ENCODE data around the gene NCOA4. TPM values are rescaled to one million over a fixed set of nuclear protein-coding genes. Genes with fewer than 3 reads are reported as not detected.
"Not testable (repeated sequence)": the region's sequence is repeated elsewhere in the genome, so short reads cannot be mapped to it uniquely, and the experiment has no call there.

The NCOA4 gene
- total and polyA plus RNA-seq, 2 of the 8 experiments (the other 6 are each of a cell fraction or from before 2014, with no cell fraction given) = 28.9 to 65.2 TPM

DNA sequence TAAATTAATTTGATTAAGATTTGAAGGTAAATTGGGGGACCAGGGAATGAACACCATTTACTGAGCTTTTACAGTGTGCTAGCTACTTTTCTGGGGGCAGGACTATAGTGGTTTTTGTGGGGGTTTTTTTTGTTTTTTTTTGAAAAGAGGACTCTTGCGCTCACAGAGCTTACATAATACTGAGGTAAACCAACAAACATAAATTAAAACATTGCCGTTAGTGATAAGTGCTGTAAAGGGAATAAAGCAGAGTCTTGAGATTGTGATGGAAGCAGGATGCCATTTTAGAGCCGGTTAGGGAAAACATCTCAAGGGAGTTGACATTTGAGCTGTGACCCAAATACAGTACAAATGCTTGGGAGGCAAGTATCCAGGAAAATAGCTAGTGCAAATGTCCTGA is 56.4 kb downstream of the NCOA4 start:
- Histone ChIP-seq H3K4me2 (ENCODE audit: insufficient read depth in 1 of 2, low read depth in 2 of 2, low read length in 2 of 2) (peak overlapping the region; percentile 63 to 84; a peak in 1 of 4 replicates), H3K79me2 (ENCODE audit: control insufficient read depth in 1 of 2, insufficient read depth in 2 of 2, low read length in 2 of 2) (peaks cover 12 to 65% of the 10 kb centered on the region in 2 experiments), H3K9ac (replicated peaks in 1 of 4; ENCODE audit: extremely low read depth in 1 of 4, low read depth in 3 of 4, low read length in 3 of 4) (peak overlapping the region in 1 of 4 experiments; percentile 34; a peak in 1 of 7 replicates)
- H2BK5ac ChIP-seq (ENCODE audit: low read depth, low read length); H3K4ac ChIP-seq (replicated peaks; ENCODE audit: insufficient read length, low read depth, low read length); H3K14ac ChIP-seq (ENCODE audit: insufficient read length); H2BK12ac ChIP-seq (ENCODE audit: low read depth, low read length); H4K91ac ChIP-seq (replicated peaks; ENCODE audit: insufficient read length, low read length); FAIRE-seq; H4K20me1 ChIP-seq (replicated peaks in 1 of 2; ENCODE audit: control insufficient read depth in 1 of 2, insufficient read depth in 2 of 2, low read length in 2 of 2); H4K8ac ChIP-seq (ENCODE audit: extremely low read depth, insufficient read depth, low read length); H3K27me3 ChIP-seq (replicated peaks in 1 of 4; ENCODE audit: control insufficient read depth in 3 of 4, extremely low read depth in 1 of 4, insufficient read depth in 3 of 4, low read length in 3 of 4); H4K5ac ChIP-seq (ENCODE audit: insufficient read length, low read depth, low read length); H3K23ac ChIP-seq (ENCODE audit: insufficient read length); H2BK20ac ChIP-seq (ENCODE audit: low read length); H2AK5ac ChIP-seq (ENCODE audit: low read depth, low read length); H3K4me1 ChIP-seq (replicated peaks in 1 of 4; ENCODE audit: control insufficient read depth in 3 of 4, insufficient read depth in 4 of 4, low read length in 3 of 4); DNase-seq (ENCODE audit: low read depth in 1 of 2, low spot score in 2 of 2); POLR2A ChIA-PET (ENCODE audit: partially characterized antibody); H2AFZ ChIP-seq (ENCODE audit: low read length); H3K79me1 ChIP-seq (ENCODE audit: low read depth, low read length); H3K27ac ChIP-seq (ENCODE audit: low read depth, low read length); H3K23me2 ChIP-seq (ENCODE audit: low read depth, low read length); H3K56ac ChIP-seq (replicated peaks; ENCODE audit: insufficient read length, low read depth, low read length); H3K9me3 ChIP-seq (ENCODE audit: insufficient read depth in 2 of 2, low read depth in 1 of 2, low read length in 1 of 2); H3K36me3 ChIP-seq (ENCODE audit: control insufficient read depth in 2 of 4, insufficient read depth in 4 of 4, low read length in 3 of 4); H2BK120ac ChIP-seq (replicated peaks; ENCODE audit: low read depth, low read length); H2BK15ac ChIP-seq (ENCODE audit: low read length); H3K18ac ChIP-seq (ENCODE audit: extremely low read depth, low read length); H3K4me3 ChIP-seq (ENCODE audit: extremely low read depth in 1 of 4, insufficient read depth in 2 of 4, low read depth in 3 of 4, low read length in 4 of 4): not testable (repeated sequence)
- 86% methylated on average over 3 of the region's 3 CpGs; no CpG with 5 or more reads in 1 of the 2 experiments for WGBS, 2 experiments (ENCODE audit: extremely low coverage in 1 of 2, insufficient coverage in 1 of 2, insufficient read length in 1 of 2, insufficient replicate concordance in 2 of 2, low coverage in 1 of 2, low lambda C conversion rate in 2 of 2, missing lambda C conversion rate in 1 of 2)
- CTCF ChIA-PET (ENCODE audit: partially characterized antibody) = interaction anchor here (0.7 kb wide), 1 partner anchor 914 kb away, joined by 3 read pairs; no protein-coding TSS in a partner anchor
